Keratinocyte (primary cell): ENCODE measurements around the gene DEPP1. TPM values are rescaled to one million over a fixed set of nuclear protein-coding genes. Genes with fewer than 3 reads are reported as not detected.

Source experiments
- DNase-seq: peaks from one replicate; pipeline ENCODE4 v3.0.0-alpha.2; 2011; ENCODE audit warnings: low read depth, missing footprints, low spot score
- FAIRE-seq: peaks from 2 replicates; lab custom pipeline; 2011; peaks lifted over from hg19 to GRCh38; lab: Jason Lieb, UNC
- H2AFZ ChIP-seq: 2 replicates; pipeline ENCODE4 v1.6.0; 2012; ENCODE audit warnings: low read length, control low read depth, inconsistent platforms; ENCODE audit not compliant: control insufficient read depth
- H3K27ac ChIP-seq: 2 replicates; pipeline ENCODE4 v1.5.1; 2011; ENCODE audit warnings: low read length; ENCODE audit not compliant: control insufficient read depth, insufficient read depth
- H3K27me3 ChIP-seq: 3 replicates; pipeline ENCODE4 v1.6.0; 2011; ENCODE audit warnings: low read length; ENCODE audit not compliant: control insufficient read depth, insufficient read depth; ENCODE audit errors: extremely low read depth
- H3K36me3 ChIP-seq, 2 experiments: 2 replicates in 1 of 2; 3 replicates in 1 of 2; pipeline ENCODE4 v1.5.1; 2011; ENCODE audit warnings: low read length in 2 of 2, mild to moderate bottlenecking in 1 of 2; ENCODE audit not compliant: control insufficient read depth in 2 of 2, insufficient read depth in 2 of 2; ENCODE audit errors: extremely low read depth in 1 of 2
- H3K4me1 ChIP-seq: 3 replicates; pipeline ENCODE4 v1.5.1; 2011; ENCODE audit warnings: low read length; ENCODE audit not compliant: control insufficient read depth, insufficient read depth; ENCODE audit errors: extremely low read depth
- H3K4me2 ChIP-seq: 3 replicates; pipeline ENCODE4 v1.6.0; 2011; ENCODE audit warnings: low read depth, low read length; ENCODE audit not compliant: control insufficient read depth, insufficient read depth; ENCODE audit errors: extremely low read depth
- H3K4me3 ChIP-seq, 3 experiments: fragments of 200-600 bp in 1 of 3; sonication (generic) in 1 of 3; 2 replicates in 2 of 3; 3 replicates in 1 of 3; pipeline ENCODE4 v1.5.1; 2011 to 2016; ENCODE audit warnings: low read length in 3 of 3, mild to moderate bottlenecking in 3 of 3, control low read depth in 2 of 3, inconsistent platforms in 1 of 3, low read depth in 1 of 3, mixed read lengths in 1 of 3, mixed run types in 1 of 3, moderate library complexity in 1 of 3; ENCODE audit not compliant: control insufficient read depth in 2 of 3, insufficient read depth in 2 of 3; ENCODE audit errors: extremely low read depth in 1 of 3
- H3K79me2 ChIP-seq: 2 replicates; pipeline ENCODE4 v1.6.0; 2012; ENCODE audit warnings: low read length; ENCODE audit not compliant: control insufficient read depth, insufficient read depth
- H3K9ac ChIP-seq: 3 replicates; pipeline ENCODE4 v1.6.0; 2011; ENCODE audit warnings: low read length; ENCODE audit not compliant: control insufficient read depth, insufficient read depth; ENCODE audit errors: extremely low read depth
- H3K9me1 ChIP-seq: 3 replicates; pipeline ENCODE4 v1.6.0; 2011; ENCODE audit warnings: low read length; ENCODE audit not compliant: control insufficient read depth, insufficient read depth; ENCODE audit errors: extremely low read depth
- H3K9me3 ChIP-seq: 2 replicates; pipeline ENCODE4 v1.5.1; 2012; ENCODE audit warnings: low read depth, low read length; ENCODE audit not compliant: control insufficient read depth
- H4K20me1 ChIP-seq: 3 replicates; pipeline ENCODE4 v1.6.0; 2011; ENCODE audit warnings: low read length; ENCODE audit not compliant: control insufficient read depth, insufficient read depth; ENCODE audit errors: extremely low read depth
- EZH2 ChIP-seq: IDR thresholded peaks from one replicate; pipeline ENCODE4 v1.6.1; 2012; ENCODE audit warnings: inconsistent platforms, mild to moderate bottlenecking, low read length, moderate library complexity
- dilution Hi-C: fragments of 300-500 bp; cut with MboI; formaldehyde crosslinking; loops from one replicate; pipeline ENCODE4 v1.7.0; 2020; ENCODE audit warnings: low sequenced_read_pairs; ENCODE audit not compliant: extremely low pct_ligation_motif_present
- polyA plus RNA-seq, 5 experiments: library from polyadenylated mRNA; depleted of rRNA in 3 of 5; stranded (reverse) in 3 of 5; stranded (forward) in 1 of 5; unstranded in 1 of 5; fragments of >200 nt; gene quantifications; 1 replicate in 1 of 5; 2 replicates in 3 of 5; 3 replicates in 1 of 5; pipeline versions ENCODE4 v1.2.1 to v1.2.3, GENCODE V29; 2011 to 2012; ENCODE audit warnings: missing spikeins in 2 of 5, low read depth in 1 of 5, low replicate concordance in 1 of 5
- TF ChIP-seq, protein P1 (sequence below), 3 experiments: IDR thresholded peaks in 1 of 3; conservative IDR thresholded peaks in 1 of 3; optimal IDR thresholded peaks in 1 of 3; 2 replicates in 2 of 3; 3 replicates in 1 of 3; pipeline versions ENCODE3 to v1.5.1; 2011; ENCODE audit warnings: low read length in 3 of 3, mild to moderate bottlenecking in 3 of 3, moderate library complexity in 2 of 3, control low read depth in 1 of 3, inconsistent platforms in 1 of 3; ENCODE audit not compliant: insufficient read depth in 2 of 3; ENCODE audit errors: extremely low read depth in 1 of 3

The DEPP1 gene
- polyA plus RNA-seq, 1 donor (not counting 4 experiments of a cell fraction or from before 2014, with no cell fraction given), result 1.2 TPM

DNA sequence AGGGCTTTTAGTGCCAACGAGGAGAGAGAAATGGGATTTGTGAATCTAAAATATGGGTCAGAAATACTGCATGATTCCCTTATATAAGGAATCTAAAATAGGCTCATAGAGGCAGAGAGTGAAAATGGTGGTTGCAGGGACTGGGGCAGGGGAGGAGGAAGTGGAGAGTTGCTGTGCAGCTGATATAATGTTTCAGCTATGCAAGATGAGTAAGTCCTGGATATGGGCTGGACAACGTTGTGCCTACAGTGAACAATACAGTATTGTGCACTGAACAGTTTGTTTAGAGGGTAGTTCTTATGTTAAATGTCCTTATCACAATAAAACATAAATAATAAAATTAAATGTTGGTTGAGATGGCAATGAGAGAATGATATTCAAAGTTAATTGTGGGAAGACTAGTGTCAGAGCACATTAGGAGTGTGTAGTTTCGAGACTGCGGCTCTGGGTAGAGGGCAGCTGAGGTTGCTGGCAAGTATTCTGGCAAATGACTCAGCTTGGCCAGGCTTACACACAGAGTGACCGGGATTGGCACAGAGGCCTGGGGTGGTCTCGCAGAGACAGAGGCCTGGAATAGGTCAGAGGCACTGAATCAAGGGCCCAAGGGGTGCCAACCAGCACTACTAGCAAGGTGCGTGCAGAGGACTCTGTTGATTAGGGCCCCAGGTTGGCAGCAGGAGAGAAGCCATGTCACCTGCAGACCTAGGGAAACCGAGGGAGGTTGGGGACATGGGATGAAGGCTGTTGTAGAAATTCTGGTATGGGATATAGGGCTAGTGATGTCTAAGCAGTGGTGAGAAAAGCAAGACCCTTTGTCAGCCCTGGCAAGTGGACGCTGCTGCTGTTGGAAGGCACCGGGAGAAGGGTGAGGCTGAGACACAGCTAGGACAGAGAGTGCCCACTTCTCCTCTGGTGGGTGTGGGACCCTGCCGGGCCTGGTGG lies 2.8 kb upstream of the DEPP1 start:
- H3K9ac ChIP-seq, result peak overlapping the region; percentile 65
- no peak for DNase-seq
- H3K4me3 ChIP-seq, result peak overlapping the region in 2 of 3 experiments; percentile 30 to 36
- TF ChIP-seq, protein P1, sequence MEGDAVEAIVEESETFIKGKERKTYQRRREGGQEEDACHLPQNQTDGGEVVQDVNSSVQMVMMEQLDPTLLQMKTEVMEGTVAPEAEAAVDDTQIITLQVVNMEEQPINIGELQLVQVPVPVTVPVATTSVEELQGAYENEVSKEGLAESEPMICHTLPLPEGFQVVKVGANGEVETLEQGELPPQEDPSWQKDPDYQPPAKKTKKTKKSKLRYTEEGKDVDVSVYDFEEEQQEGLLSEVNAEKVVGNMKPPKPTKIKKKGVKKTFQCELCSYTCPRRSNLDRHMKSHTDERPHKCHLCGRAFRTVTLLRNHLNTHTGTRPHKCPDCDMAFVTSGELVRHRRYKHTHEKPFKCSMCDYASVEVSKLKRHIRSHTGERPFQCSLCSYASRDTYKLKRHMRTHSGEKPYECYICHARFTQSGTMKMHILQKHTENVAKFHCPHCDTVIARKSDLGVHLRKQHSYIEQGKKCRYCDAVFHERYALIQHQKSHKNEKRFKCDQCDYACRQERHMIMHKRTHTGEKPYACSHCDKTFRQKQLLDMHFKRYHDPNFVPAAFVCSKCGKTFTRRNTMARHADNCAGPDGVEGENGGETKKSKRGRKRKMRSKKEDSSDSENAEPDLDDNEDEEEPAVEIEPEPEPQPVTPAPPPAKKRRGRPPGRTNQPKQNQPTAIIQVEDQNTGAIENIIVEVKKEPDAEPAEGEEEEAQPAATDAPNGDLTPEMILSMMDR (optimal IDR thresholded peaks at IDR 0.05 in 1 of 3, IDR thresholded peaks at IDR 0.05 in 1 of 3, conservative IDR thresholded peaks at IDR 0.05 in 1 of 3; ENCODE audit: extremely low read depth in 1 of 3, insufficient read depth in 2 of 3, low read length in 3 of 3), result no peak
- TF ChIP-seq EZH2, result no peak
- no peaks in the 10 kb centered on the region for H3K36me3 ChIP-seq
- H3K27ac ChIP-seq, result peak overlapping the region; percentile 85
- no peaks in the 10 kb centered on the region for H3K9me3 ChIP-seq
- dilution Hi-C loops, result no loop called here
- H2AFZ ChIP-seq, result peak overlapping the region; percentile 91
- peak; percentile 96 for FAIRE-seq
- no peaks in the 10 kb centered on the region for H4K20me1 ChIP-seq
- H3K4me1 ChIP-seq, result peaks cover 45% of the 10 kb centered on the region
- H3K4me2 ChIP-seq, result peak overlapping the region; percentile 73
- no peaks in the 10 kb centered on the region for H3K79me2 ChIP-seq
- no peaks in the 10 kb centered on the region for H3K27me3 ChIP-seq
- no peaks in the 10 kb centered on the region for H3K9me1 ChIP-seq

DNA sequence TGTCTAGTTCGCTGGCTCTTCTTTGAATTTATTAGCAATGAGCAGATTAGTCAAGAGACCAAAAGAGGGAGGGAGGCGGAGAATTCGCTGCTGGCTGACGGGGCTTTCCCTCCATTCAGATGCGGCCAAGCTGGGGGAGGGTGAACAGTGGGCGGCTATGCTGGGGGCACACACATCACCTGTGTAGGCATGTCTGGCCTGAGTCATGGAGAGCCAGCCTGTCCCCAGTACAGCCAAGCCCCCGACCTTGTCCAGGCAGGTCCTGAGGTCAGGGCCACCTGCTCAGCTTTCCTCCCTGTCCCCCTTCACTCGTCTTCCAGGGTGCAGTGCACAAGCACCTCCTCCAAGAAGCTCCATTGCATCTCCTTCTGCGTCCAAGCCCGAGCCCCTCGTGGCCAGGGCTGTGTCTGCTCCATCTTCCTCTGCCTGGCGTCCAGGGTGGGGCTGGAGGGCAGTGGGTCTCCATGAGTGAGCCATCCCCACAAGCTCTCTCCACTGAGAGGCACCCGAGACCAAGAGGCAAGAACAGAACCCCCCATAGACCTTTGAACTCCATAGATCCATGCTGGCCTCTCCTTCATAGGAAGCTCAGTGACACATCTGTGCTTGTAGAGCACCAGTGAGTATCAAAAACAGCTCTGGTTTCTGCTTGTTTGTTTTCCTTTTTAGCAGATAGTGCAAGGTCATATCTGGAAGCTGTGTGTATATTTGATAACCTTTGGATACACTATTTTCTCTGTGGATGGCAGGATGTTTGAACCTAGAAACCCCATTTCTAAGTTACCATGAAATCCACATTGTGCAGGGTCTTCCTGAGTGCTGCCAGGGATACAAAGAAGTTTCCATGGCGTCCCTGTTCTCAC lies 1.9 kb upstream of the DEPP1 start:
- Histone ChIP-seq H3K27ac (peak overlapping the region; percentile 85), H3K9ac (peak overlapping the region; percentile 45), H3K36me3 (no peaks in the 10 kb centered on the region), H4K20me1 (no peaks in the 10 kb centered on the region), H2AFZ (peak overlapping the region; percentile 80), H3K27me3 (no peaks in the 10 kb centered on the region), H3K4me1 (peaks cover 47% of the 10 kb centered on the region), H3K79me2 (no peaks in the 10 kb centered on the region), H3K9me3 (no peaks in the 10 kb centered on the region), H3K4me2 (peak overlapping the region; percentile 73), H3K4me3 (peak overlapping the region in 1 of 3 experiments; percentile 36), H3K9me1 (no peaks in the 10 kb centered on the region)
- DNase-seq (no peak), FAIRE-seq (no peak)
- dilution Hi-C loops, result no loop called here
- TF ChIP-seq, protein P1 (optimal IDR thresholded peaks at IDR 0.05 in 1 of 3, IDR thresholded peaks at IDR 0.05 in 1 of 3, conservative IDR thresholded peaks at IDR 0.05 in 1 of 3; ENCODE audit: extremely low read depth in 1 of 3, insufficient read depth in 2 of 3, low read length in 3 of 3), result no peak
